Esophagus squamous epithelium (tissue), 4 donors: ENCODE results near the gene DTX1.

ENCODE experiments used
- CTCF ChIP-seq, 6 experiments: fragments of 450-650 bp in 4 of 6; fragments of 200-600 bp in 2 of 6; sonication (generic) in 2 of 6; IDR thresholded peaks; one replicate each; pipeline ENCODE4 v1.5.1; 2016 to 2019; ENCODE audit warnings: antibody characterized with exemption in 6 of 6, mild to moderate bottlenecking in 4 of 6, moderate library complexity in 4 of 6
- POLR2A ChIP-seq, 4 donors: fragments of 450-650 bp; IDR thresholded peaks; one replicate each; pipeline ENCODE4 v1.6.1; 2017; ENCODE audit warnings: antibody characterized with exemption in 4 of 4, mild to moderate bottlenecking in 4 of 4, moderate library complexity in 3 of 4

GRCh38 chr12:113134521-113134951, 78.0 kb downstream of the DTX1 start:
- no peak for TF ChIP-seq POLR2A (IDR thresholded peaks at IDR 0.05)
- TF ChIP-seq CTCF (IDR thresholded peaks at IDR 0.05): no peak
